GM21723 (cell line): ENCODE data around the gene OR4D11.
"Not testable (repeated sequence)": the region's sequence is repeated elsewhere in the genome, so short reads cannot be mapped to it uniquely, and the experiment has no call there.

Experiments
- ATAC-seq: cut with Tn5 transposase; IDR thresholded peaks from one replicate; pipeline ENCODE4 v1.9.1; 2021; ENCODE audit warnings: mild to moderate bottlenecking, moderate library complexity; ENCODE audit not compliant: unreplicated experiment

OR4D11 gene

DNA sequence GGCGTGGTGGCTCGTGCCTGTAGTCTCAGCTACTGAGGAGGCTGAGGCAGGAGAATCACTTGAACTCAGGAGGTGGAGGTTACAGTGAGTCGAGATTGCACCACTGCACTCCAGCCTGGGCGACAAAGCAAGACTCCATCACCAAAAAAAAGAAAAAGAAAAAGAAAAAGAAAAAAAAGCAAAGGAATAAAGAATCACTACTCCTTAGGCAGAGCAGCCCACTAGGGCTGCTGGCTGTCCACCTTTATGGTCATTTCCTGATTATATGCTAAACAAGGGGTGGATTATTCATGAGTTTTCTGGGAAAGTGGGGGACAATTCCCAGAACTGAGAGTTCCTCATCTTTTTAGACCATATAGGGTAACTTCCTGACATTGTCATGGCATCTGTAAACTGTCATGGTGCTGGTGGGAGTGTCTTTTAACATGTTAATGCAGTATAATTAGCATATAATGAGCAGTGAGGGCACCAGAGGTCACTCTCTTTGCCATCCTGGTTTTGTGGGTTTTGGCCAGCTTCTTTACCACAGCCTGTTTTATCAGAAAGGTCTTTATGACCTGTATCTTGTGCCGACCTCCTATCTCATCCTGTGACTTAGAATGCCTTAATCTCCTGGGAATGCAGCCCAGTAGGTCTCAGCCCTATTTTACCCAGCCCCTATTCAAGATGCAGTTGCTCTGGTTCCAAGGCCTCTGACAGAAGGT is 44.4 kb downstream of the OR4D11 start:
- not testable (repeated sequence) for ATAC-seq

DNA sequence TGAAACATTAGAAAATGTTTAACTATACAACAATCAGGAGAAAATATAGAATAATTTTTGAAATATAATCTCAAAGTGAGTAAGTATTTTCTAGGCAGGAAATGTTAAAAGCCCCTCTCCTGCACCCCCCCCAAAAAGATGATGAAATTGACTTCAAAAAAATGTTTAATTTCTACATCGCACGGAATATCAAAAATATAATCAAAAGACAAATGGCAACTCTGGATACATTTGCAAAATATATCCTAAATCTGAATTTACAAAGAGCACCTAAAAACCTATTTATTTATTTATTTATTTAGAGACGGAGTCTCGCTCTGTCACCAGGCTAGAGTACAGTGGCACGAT is 44.9 kb downstream of the OR4D11 start:
- no peak for ATAC-seq

- peak; percentile 89 for ATAC-seq
Observed at GRCh38 chr11:59550368-59550841, 47.0 kb downstream of the OR4D11 start.

GRCh38 chr11:59550842-59551658 is 47.7 kb downstream of the OR4D11 start:
- ATAC-seq = peak; percentile 42

GRCh38 chr11:59551659-59552521 is 48.5 kb downstream of the OR4D11 start:
- no peak for ATAC-seq

- no peak for ATAC-seq
Observed at GRCh38 chr11:59552844-59553243, 49.5 kb downstream of the OR4D11 start.

DNA sequence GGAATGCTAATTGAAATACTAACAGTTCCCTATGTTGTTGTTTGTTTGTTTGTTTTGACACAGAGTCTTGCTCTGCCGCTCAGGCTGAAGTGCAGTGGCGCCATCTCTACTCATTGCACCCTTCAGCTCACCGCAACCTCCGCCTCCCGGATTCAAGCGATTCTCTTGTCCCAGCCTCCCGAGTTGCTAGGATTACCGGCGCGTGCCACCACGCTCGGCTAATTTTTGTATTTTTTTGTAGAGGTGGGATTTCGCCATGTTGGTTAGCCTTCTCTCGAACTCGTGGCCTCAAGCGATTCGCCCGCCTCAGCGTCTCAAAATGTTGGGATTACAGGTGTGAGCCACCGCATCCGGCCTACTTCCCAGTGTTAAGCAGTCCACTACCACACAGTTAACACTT is 49.9 kb downstream of the OR4D11 start:
- ATAC-seq = no peak
